ENCODE data around the gene RAD18.
A peak's percentile ranks its signal among the peaks of the same experiment; 100 is the strongest.

RAD18 gene, protein sequence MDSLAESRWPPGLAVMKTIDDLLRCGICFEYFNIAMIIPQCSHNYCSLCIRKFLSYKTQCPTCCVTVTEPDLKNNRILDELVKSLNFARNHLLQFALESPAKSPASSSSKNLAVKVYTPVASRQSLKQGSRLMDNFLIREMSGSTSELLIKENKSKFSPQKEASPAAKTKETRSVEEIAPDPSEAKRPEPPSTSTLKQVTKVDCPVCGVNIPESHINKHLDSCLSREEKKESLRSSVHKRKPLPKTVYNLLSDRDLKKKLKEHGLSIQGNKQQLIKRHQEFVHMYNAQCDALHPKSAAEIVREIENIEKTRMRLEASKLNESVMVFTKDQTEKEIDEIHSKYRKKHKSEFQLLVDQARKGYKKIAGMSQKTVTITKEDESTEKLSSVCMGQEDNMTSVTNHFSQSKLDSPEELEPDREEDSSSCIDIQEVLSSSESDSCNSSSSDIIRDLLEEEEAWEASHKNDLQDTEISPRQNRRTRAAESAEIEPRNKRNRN

DNA sequence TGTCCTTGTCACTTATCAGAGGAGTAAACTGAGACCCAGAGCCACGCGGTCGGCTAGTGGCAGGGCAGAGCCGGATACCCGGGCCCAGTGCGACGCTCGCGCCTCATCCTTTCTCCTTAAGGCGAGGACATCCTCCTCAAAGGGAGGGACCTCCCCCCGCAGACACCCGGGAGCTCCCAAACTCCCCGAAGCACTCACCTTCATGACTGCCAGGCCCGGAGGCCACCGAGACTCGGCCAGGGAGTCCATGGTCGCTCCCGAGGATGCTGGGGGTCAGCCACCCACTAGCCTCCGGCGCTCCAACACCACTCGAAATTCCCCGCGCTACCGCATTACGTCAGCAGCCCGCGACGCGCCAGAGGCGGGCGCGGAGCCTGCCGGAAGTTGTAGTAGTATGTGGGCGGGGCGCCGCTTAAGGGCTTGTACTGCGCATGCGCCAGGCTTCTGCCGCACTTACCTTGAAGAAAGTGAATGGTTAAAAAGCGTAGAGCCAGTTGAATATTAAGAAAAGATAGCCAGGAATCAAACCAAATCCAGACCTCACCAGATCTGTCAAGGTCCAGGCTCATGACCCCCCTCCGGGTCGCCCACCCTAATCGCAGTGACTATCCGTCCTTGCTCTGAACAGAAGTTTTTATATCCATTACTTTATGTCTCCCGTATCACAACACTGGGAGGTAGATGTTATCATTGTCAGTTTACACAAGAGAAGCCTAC lies at the start of gene RAD18:
Gene RAD18, minus strand, starts transcription at position 336 of the 717 bp plus-strand sequence. Its CDS starts 87 bp downstream, at position 249.
- peak; percentile 78 to 93 for DNase-seq

GRCh38 chr3:9012521-9012920 lies 49.2 kb upstream of the RAD18 start:
- DNase-seq, result no peak

DNA sequence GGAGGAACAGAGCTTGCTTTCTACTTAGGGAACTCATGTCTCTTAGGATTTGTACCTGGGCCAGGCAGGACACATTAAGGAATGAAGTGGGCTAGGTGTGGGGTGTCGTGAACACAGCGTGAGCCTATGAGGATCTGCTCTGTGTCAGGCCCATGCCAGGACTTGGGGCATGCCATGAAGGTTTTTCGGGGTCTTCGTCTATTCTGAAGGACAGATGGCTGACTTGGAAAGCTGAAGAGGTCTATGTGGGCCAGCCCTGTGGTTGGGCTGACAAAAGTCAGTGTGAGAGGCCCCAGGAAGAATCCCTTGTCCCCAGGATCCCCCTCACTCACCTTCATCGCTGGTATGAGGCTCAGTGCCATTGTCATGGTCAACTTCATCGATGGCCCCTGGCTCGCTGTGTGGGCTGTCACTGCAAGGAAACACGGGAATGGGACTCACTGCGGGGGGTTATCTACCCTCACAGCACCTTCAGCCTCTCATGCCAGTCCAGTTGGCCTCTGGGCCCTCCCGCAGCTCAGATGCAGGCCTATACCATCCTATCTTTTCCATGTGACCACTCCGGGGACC lies 46.8 kb upstream of the RAD18 start:
- no peak for DNase-seq

GRCh38 chr3:9008550-9009255 lies 45.4 kb upstream of the RAD18 start:
- DNase-seq, result no peak

DNA sequence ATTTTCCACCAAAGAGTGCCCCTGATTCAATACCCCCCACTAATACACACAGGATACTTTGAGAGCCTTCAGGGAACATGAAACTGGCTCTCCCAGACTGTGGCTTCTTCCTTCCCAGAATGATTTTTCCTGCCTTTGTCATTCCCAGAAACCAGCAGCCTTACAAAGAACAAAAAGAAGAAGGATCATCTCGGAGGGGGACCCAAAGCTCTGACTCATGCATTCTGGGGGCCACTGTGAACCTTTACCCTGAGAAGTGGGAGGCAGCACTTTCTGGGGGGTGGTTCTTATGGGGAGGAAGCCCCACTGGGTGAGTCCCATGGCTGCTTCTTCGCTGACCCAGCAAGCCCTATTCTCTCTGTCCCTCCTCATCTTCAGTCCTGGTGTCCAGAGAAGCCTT lies 44.7 kb upstream of the RAD18 start:
- no peak for DNase-seq

DNA sequence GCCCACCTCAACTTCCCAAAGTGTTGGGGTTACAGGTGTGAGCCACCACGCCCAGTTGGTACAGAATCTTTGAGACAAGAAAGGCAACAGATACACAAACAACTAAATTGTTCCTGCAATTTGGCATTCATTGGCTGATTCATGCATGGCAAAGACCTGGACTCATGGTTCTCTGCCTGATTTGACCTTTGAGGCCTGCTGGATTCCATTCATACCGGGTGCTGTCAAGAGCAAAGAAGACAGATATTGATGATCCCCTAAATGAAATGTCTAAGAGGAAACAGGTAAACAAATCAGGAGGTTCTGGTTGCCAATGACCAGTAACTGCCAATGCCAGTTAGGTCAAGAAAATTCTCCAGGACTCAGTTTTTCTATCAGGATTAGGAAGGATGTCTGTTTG lies 43.9 kb upstream of the RAD18 start:
- DNase-seq, result no peak

DNA sequence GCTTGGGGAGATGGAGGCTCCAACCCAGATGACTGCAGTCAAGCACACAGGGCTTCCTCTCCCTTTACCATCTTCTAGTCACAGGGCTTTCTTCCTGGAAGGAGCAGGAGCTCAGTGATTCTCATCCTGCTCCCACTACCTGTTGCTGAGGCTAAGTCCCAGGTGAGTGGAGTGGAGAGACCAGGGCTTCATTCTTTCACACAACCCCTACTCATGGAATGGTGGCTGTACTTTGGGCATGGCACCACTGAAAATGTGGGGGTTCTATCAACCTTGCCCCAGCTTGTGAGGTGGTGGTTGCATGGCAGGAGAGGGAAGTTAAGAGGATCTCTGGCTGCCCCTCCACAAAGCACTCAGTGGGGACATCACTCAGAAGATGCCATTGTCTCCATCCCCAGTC lies 36.8 kb upstream of the RAD18 start:
- DNase-seq, result no peak

DNA sequence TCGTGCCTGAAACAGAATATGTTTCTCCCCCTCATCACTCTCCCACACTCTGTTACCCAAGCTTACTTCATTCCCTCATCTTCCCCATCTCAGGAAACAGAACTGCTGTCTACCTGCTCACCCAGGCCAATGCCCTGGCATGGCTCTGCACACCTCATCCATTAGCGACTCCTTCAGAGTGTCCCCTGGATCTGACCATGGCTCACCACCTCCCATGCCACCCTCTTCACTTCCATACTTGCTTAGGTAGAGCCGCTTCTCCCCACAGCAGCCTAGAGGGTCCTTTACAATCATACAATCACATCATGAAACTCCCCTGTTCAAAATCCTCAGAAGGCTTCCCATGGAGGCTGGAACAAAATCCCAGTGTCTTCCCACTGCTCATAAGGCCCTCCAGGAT lies 33.9 kb upstream of the RAD18 start:
- no peak for DNase-seq

DNA sequence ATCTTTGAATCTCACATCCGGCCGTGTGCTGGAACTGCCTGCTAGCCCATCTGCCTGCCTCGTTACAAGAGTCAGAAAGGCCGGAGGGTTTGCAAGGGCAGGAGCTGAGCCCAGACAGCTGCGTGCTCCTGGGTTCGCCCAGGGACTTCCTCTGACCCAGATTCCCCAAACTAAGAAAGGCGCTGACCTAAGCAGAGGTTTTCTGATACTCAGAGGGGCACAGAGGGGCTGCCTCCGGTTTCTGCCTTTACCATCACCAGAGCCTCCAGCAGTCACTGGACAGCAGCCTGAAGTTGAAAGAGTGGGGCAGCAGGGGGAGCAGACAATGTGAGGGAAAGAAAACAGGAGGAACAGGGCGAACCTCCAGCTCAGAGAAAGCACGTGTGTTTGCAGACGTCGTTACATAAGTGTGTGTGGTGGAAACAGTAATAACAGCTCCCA lies 33.4 kb upstream of the RAD18 start:
- DNase-seq, result no peak

DNA sequence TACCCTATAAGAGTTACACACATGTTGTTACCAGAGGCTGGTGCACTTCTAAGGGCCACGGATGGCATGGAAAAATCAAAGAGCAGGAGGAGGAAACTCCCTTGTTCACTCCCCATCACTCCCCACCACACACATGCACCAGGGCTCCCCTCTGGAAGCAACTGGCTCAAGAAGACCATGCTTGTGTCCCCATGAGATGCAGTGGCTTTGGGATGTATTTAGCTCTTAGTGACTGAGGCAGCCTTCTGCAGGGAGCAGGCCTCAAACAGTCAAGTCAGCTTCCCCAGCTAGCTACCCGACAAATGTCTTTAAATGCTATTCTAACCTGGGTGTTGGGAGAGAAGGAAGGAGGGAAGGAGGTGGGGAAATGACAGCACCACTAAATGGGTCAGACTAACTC lies 32.9 kb upstream of the RAD18 start:
- DNase-seq, result no peak

GRCh38 chr3:8994226-8994625 lies 31.0 kb upstream of the RAD18 start:
- no peak for DNase-seq

DNA sequence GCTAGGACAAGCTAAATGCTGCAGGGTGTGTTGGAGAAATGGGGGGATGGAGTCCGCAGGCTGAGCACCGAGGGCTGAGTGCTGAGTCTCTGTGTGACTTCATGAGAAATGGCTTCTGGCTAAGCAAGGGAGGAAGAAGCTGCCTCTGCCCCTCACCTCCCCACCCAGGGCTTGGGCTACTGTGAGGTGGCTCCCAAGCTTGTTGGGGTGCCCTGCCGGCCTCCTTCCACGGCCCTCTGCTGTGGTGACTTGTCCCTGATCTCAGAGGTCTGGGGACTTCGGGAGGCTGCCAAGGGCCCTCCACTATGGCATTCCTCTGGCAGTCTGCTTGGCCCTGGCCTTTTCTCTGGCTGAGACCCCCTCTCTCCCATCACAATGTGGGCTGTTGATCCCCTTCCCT lies 30.1 kb upstream of the RAD18 start:
- DNase-seq, result no peak

DNA sequence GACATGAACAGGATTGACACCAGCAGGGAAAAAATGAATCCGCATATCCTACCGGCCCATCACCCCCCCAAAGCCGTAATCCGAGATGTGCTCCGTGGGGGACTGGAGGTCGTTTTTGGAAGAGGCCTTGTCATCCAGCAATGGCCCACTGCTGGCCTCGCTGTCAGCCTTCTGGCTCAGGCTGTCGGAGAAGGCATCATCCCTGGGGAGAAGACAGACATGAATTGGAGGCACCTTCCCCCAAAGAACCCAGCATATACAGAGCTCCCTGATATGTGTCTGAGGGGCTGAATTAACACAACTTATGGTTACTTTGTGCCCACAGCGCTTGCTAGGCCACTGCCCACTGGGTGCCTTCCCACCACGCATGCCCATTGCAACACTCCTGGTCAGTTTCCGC lies 29.6 kb upstream of the RAD18 start:
- DNase-seq, result no peak

- no peak for DNase-seq
Measured at GRCh38 chr3:8992199-8992598, 28.9 kb upstream of the RAD18 start.

DNA sequence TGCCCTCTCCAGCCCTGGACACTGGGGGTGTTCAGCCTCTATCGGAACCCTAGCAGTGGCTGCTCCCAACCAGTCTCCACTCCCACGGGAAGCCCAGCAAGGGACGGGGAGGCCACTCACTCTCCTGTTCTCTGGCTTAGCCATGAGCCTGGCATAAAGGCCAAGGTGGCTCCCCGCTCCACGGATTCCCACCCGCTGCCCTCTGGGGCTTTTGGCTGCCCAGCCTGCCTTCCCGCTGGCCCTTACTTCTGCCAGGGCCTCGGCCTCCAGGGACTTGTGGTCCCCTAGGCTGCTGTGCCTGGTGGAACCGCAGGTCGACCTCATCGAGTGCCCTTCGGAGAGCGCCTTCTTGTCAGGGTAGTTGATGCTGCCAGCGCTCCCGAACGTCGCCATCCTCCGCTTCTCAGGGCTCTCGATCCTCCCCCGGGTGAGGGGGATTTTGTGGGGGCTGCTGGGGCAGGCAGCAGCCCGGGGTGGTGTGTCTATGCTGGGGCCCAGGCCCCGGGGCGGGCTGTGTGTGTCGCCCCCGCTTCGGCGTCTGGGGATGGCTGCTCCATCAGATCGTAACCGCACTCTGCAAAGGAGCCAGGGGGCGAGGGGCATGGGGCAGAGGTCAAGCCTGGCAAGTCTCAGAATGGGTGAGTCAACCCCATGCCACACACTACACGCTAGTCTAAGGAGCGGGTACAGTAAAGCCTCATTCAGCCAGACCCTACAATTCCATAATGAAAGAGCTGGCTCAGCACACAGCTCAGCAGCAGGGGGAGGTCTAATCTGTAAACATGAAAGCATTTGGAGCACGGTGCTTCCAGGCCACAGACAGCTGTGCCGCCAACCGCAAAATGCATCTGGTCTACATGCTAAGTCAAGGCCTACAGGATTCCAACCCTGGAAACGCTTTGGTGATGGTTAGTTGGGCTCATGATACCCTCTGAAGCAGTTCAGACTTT lies 27.3 kb upstream of the RAD18 start:
- no peak for DNase-seq

- DNase-seq, result no peak
Measured at GRCh38 chr3:8988791-8989558, 25.7 kb upstream of the RAD18 start.

DNA sequence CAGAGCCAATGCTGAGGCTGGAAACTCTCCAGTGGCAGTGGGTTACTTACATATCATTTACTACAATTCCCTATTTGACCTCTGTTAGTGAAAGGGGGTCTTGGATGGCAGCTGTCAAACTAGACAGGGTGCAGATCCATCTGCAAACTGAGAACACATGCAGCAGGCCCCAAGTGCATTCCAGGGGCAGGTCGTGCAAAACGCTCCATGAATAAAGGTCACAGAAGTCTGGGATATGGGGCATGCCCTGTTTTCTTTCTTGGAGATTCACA lies 25.0 kb upstream of the RAD18 start:
- no peak for DNase-seq

GRCh38 chr3:8987645-8988383 lies 24.5 kb upstream of the RAD18 start:
- DNase-seq, result peak; percentile 2 to 66

DNA sequence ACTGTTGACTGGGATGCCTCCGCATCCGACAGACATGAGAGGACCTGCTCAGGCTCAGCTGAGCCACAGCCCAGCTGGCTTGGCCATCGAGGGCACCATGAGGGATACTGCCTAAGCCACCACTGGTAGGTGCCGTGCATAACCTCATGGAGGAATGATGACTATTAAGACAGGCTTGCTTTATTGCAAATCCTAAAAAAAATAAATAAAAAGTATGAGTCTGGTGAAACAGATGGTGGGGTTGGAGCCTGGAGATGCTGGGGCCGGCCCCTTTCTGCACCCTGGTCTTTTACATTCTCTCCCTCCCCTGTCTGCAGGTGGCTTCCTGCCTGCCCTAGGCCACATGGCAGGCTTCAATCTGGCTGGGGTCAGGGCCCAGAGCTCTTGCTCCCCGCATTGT lies 24.0 kb upstream of the RAD18 start:
- no peak for DNase-seq

GRCh38 chr3:8986741-8987140 lies 23.5 kb upstream of the RAD18 start:
- DNase-seq, result no peak

DNA sequence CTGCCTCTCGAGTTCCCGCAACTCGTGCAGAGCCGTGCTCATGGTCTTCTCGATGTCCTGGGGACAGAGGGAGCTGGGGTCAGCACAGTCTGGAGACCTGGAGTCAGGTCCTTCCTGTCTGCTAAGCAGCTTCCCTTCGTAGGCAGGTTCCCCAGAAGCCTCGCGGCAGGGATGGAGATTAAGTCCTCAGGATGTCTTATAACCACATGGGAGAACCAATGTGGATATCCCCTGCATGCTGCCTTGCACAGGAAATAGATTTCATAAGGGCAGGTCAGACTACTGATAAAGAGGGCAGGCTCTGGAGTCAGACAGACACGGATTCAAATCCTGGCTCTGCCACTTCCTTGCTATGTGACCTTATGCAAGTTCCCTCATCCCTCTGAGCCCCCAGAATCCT lies 22.6 kb upstream of the RAD18 start:
- no peak for DNase-seq
